GM21447 (cell line): ENCODE measurements around the gene WWP2.
"Not testable (repeated sequence)": the region's sequence is repeated elsewhere in the genome, so short reads cannot be mapped to it uniquely, and the experiment has no call there.

Source experiments
- ATAC-seq: cut with Tn5 transposase; IDR thresholded peaks from one replicate; pipeline ENCODE4 v1.9.1; 2021; ENCODE audit not compliant: unreplicated experiment

WWP2 gene

DNA sequence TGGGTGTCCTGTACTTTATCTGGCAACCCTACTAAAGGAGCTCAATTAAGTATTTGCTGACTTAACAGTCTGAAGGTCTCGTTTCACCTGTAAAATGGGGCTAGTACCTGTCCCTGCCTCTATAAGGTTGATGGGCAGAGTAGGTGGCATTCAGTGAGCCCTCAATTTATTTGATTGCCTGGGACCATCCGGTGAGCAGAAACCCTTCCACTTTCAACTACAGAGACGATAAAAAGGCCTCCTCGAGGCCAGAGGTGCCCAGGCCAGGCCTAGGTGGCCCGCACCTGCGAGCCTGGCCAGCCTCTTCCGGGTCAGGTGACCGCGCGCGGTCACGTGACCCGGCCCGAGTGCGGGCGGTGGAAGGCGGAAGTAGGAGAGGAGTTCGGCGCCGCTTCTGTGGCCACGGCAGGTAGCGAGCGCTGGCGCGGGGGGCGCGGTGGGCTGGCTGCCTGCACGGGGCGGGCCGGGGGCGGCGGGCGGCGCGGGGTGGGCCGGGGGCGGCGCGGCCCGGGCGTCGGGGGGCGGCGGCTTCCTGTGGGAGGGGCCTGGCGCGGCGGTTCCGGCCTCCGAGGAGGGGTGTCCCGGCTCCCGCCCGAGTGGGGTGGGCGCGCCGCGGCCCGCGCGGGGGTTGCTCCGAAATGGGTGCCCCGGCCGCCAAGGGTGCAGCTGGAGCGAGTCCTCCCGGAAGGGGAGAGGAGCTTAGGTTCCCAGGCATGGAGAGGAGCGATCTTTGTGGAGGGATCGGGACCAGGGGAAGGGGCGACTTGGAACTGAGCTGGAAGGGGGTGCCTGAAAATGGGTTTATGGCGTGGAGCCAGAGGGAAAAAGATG, at the start of gene WWP2:
TSS of gene WWP2 (plus strand) at position 350 of the 831 bp plus-strand sequence. CDS start 24,679 bp downstream, outside the sequence.
- ATAC-seq: peak; percentile 67

DNA sequence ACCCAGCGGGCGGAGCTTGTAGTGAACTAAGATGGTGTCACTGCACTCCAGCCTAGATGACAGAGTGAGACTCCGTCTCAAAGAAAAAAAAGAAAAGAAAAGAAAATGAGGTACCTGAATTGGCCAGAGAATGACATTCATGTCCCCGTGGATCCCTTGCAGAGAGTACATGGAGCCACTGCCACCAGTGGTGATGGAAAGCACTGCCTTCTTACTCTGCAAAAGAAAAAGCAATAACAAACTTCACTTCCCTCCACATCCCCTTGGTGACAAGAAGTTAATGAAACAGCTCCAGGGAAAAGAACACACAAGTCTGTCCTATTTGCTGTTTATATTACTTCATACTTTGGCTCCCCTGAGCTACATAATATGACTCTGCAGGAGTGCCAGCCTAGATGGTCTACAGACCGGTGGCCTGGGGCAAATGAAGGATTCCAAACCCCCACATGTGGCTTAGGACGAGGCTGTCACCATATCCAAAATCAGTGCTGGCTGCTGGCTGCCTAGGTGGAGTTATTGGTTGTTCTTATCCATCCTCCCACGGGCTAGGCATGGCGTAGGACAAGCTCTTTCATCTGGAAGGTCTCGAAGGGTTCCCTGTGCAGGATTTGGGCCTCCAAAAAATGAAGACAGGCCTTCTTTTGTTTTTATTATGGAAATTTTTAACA, 49.1 kb upstream of the WWP2 start:
- no peak for ATAC-seq

DNA sequence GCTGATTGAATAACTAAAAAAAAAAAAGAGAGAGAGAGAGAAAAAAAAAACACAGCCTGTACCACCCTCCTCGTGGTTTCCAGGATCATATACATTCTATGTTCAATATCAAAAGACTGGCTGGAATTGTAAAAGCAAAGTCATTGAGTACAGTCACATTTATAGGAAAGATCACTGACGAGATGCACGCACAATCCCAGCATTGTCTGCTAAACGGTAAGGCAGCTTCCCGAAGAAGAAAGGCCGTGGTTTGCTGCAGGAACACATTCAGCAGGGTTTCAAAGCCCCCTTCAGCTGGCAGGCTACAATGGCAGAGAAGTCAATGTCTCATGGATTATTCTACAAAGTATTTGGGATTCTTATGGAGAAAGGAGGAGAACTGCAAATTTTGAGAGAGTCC, 45.1 kb upstream of the WWP2 start:
- no peak for ATAC-seq

DNA sequence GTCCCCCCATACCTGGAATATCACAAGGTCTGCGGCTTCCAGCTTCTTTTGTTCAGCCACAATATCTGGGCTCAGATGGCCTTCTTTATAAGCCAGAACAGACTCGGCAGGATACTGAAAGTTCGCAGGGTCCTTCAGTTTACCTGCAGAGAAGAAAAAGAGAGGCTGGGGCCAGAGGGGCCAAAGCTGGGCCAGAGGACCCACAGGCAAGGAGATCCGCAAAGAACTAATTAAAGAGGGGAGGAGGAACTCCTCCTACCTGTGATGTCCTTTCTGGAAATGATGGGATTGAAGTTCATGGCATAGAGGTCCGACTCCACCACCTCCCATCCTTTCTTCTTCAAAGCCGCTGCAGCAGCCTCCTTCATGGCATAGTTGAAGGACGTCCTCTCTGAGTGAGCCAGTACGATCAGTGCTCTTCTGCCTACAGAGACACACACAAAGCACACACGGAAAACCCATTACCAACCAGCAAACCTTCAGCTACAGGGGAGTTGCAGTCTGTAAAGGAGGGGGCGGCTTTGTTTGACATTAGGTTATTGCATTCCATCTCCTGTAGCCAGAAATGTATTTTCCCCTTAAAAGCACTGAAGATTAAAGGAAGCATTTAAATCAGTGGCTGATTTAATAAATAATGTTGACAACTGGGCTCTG, 43.9 kb upstream of the WWP2 start:
- ATAC-seq: no peak

DNA sequence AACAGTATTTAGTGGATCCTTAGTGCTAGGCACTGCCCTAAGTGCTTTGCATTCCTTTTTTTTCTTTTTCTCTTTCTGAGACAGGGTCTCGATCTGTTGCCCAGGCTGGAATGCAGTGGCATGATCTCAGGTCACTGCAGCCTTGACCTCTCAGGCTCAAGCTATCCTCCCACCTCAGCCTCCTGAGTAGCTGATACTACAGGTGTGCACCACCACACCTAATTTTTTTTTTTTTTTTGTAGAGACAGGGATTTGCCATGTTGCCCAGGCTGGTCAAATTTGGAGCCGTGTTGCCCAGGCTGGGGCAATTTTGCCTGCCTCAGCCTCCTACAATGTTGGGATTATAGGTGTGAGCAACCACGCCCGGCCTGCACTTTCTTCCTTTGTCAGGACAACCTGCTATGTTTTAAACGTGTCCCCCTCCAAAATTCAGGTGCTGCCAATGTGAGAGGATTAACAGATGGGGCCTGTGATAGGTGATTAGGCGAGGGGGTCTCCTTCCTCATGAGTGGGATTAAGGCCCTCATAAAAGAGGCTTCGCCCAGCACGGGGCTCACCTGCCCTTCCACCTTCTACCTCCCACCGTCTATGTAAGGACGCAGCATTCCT, 41.2 kb upstream of the WWP2 start:
- no peak for ATAC-seq

DNA sequence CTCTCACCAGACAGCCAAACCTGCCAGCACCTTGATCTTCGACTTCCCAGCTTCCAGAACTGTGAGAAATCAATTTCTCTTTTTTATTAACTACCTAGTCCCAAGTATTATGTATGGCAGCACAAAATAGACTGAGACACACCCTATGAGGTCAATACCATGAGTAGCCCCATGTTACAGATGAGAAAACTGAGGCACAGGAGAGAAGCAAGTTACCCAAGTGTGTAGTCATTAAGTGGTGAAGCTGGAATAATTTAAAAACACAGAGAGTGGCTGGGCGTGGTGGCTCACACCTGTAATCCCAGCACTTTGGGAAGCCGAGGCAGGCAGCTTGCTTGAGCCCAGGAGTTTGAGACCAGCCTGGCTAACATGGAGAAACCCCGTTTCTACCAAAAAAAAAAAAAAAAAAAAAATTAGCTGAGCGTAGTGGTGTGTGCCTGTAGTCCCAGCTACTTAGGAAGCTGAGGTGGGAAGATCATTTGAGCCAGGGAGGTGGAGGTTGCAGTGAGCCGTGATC, 40.6 kb upstream of the WWP2 start:
- no peak for ATAC-seq

DNA sequence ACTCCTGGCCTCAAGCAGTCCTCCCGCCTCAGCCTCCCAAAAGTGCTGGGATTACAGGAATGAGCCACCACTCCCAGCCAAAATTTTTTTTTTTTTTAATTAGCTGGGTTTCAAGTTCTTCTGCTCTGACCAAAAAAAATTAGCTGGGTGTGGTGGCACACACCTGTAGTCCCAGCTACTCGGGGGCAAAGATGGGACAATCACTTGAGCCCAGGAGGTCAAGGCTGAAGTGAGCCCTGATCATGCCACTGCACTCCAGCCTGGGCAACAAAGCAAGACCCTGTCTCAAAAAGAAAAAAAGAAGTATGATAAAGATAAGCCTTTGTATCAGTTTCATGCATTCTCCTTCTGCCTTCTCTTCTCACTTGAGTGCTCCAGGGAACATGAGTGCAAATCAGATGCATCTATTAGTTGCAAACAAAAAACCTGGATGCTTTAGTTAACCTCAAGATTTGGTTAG, 37.7 kb upstream of the WWP2 start:
- no peak for ATAC-seq

DNA sequence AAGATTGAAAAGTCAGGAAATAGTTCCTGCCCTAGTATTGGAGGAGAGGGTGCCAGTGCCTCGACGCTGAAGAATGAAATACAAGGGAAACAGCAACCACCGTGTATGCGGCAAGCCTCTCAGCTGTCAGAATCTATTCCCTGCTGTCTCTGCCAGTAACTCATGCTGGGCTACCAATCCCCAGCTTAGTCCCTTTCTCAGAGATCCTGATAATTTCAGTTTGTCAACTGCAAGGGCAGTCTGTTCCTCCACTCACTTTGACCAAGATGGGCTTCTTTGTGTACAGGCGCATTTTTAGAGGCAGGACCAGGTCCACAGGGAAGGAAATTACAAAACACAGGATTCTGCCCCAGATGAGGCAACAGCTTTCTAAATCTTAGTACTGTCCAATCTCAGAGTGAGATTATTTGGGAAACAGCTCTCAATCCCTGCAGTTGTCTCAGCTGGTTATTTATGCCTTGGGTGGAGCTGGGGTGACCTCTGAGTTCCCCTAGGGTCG, 37.1 kb upstream of the WWP2 start:
- no peak for ATAC-seq

DNA sequence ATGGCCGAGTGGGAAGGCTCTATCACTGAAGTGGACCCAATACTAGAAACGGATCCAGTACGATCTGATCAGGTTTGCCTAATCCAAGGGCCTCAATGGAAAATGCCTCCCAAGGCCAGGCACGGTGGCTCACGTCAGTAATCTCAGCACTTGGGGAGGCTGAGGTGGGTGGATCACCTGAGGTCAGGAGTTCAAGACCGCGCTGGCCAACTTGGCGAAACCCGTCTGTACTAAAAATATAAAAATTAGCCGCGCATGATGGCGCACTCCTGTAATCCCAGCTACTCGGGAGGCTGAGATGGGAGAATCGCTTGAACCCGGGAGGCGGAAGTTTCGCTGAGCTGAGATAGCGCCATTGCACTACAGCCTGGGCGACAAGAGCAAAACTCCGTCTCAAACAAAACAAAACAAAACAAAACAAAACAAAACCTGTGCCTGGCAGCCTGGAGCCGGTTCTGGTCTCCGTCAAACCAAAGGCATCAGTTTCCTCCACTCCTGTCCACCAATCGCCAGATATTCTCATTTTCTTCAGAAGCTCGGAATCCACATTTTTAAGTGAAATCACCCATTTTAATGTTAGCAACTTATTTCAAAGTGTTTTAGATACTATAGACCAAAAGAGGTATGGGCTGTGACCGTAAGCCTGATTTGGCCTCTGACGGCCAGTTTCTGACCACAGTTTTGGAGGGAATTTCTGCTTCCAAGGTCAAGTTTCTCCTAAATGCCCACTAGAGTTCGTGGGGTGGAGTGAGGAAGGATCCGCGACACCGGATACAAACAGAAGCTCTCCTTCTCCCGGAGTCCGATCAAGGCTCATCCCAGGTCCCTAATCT, 36.4 kb upstream of the WWP2 start:
- ATAC-seq: no peak

DNA sequence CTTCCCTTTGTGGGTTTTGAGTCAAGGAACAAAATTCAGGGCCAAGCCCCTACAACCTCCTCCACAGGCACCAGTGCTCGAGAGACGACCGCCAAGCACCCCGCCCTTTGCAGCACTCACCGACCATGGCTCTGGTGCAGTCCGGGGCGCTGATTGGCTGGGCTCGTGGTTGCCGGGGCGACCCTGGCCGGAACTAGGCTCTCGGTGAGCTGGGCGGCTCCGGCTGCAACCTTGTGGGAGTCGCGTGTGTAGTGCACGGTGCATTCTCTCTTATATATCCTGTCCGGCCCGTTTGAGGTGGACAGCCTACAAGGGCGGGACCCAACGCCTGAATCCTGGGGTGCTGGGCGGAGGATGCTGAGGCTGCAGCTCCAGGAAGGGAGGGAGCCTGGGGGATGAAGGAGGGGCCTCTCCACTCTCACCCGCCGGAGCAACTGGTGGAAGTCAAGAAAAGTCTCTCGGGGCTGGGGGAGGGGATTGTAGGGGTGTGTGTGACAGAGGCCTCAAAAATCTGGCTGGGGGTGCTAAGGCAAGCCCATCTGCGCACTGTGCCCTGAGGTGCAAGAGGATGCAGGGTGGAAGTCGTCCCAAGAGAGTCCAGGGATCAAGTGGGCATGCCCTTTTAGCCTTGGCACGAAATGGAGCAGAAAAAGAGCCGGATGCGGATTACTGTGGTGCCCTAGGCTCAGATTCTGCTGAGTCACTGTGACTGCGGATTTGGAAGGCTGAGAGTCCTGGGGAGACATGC, 35.6 kb upstream of the WWP2 start, which contains the start of gene NQO1:
TSS of gene NQO1 (minus strand) at position 248 of the 748 bp plus-strand sequence. CDS start at position 127, 121 bp downstream.
- peak; percentile 99 for ATAC-seq

DNA sequence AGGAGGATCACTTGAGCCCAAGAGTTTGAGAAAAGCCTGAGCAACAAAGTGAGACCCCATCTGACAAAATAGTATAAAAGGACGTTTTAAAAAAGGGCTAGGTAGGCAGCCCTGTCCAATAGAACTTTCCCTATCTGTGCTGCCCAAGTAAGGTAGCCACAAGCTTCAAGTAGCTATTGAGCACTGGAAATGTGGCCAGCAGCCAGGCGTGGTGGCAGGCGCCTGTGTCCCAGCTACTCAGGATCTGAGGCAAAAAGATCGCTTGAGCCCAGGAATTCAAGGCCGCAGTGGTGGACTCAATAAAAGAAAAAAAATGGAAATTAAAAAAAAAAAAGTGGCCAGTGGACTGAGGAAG, 34.2 kb upstream of the WWP2 start:
- no peak for ATAC-seq

DNA sequence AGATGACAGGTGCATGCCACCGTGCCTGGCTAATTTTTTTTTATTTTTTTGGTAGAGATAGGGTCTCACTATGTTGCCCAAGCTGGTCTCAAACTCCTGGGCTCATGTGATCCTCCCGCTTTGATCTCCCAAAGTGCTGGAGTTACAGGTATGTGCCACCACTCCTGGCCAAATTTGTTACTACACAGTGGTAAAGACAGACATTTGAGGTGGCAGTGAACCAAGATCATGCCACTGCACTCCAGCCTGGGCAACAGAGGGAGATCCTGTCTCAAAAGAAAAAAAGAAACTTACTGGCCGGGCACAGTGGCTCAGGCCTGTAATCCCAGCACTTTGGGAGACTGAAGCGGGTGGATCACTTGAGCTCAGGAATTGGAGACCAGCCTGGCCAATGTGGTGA, 33.1 kb upstream of the WWP2 start:
- ATAC-seq: not testable (repeated sequence)

DNA sequence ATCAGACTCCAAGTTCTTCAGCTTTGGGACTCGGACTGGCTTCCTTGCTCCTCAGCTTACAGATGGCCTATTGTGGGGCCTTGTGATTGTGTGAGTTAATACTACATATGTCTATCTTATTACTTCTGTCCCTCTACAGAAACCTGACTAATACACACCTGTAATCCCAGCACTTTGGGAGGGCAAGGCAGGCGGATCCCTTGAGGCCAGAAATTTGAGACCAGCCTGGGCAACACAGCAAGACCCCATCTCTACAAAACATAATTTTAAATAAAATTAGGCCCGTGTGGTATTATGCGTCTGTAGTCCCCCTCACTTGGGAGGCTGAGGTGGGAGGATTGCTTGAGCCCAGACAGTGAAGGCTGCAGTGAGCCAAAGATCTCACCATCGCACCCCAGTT, 30.9 kb upstream of the WWP2 start:
- ATAC-seq: not testable (repeated sequence)

DNA sequence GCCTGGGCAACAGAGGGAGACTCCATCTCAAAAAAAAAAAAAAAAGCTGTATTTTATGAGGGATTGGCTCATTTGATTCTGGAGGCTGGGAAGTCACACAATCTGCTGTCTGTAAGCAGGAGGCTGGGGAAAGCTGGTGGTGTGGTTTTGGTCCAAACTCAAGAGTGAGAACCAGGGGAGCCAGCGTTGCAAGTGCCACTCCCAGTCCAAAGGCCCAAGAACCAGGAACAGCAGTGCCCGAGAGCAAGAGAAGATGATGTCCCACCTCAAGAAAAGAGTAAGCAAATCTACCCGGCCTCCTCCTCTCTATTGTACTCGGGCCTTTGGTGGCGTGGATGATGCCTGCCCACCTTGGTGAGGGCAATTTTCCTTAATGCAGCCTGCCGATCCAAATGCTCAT, 30.0 kb upstream of the WWP2 start:
- no peak for ATAC-seq

DNA sequence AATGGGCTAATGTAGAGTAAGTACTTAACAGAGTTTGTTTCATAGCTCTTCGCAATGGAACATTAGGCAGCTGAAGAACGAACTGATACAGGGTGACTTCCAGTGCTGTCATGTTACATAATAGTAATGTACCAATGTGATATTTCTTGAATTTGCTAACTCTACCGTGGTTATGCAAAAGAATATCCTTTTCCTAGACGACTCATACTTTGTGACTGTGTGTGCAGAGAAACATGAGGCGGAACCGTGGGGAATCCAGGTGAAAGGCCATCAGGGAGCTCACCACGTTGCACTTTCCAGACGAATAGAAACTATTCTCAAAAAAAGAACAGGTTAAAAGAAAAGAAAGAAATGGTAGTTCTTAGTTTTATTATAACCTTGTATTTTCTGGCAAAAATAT, 20.6 kb upstream of the WWP2 start:
- ATAC-seq: no peak

DNA sequence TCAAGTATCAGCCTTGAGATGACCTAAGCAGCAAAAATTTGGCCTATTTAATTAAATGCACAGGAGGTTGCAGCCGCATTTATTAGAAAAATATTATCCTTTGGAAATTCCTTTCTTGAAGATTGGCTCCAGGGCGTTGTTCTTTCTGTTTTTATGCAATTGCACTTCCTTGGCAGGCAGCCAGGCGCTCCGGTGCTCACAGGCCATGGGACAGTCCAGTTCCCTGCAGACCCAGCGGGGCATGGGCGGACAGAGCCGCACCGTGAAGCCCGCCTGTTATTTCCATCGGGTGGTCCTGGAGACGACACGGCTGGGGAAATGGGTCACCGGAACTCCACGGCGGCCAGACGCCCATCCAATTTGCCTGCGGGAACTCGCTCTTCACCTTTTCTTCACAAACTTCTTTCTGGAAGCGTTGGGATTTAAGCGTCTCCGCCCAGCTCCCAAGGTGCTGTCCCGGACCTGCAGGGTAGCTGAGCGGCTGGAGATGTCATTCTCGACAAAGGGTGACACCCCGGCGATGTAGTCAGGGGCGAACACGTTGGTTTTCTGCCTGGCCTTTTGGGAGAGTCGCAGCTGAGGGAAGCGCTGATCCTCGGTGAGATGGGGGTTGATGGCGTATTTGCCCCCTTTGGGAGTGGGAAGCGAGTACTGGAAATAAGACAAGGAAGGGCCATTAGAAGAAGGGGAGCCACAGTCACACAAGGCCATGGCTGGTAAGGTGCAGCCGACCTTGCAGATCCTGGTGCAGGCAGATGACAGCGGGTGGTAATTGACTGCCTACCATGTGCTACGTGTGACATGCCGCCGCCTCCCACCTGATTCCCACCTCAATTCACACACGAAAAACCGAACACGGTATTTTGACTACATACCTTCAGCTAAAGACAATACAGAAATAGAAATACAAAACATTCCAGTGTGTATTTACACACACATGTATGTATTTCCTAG, 19.9 kb upstream of the WWP2 start:
- ATAC-seq: no peak

DNA sequence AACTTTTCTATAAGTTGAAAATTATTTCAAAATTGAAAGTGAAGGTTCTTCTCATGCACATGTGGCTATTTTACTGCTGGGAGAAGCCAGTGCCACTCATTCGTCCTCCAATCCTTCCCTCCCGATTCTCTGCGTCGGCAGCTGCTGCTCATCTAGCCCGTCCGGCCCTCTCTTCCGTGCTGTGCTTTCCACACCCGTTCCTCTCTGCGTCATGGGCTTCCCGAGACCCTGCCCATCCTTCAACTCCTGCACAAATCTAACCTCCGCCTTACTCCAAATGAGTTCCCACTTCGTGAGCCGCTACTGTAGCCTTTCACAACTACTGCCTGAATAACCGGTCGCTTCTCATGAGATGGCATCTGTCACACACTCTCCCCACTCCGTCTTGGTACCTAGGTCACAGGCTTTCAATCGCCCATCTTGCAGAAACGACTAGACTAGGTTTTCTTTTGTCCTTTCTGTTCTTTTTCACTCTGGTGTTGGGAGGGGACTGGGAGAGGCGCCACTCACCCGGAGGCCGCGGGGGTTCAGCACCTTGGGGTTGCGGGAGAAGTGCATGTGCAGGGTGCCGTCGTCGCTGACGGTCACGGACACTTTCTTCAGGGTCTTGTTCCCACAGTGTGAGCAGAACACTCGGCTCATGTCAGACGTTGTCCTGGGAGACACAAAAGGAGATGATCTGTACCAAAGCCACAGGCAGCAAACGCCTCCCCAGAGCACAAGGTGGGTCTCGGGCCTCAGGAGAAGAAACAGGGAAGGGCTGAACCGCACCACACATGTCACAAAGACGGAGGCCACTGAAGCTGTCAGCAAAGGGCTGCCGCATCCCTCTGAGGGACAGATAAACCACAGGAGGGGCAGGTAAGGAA, 17.5 kb upstream of the WWP2 start:
- ATAC-seq: no peak
